HCT116 (cell line): ENCODE measurements around the gene RPE65. TPM values are rescaled to one million over a fixed set of nuclear protein-coding genes. Genes with fewer than 3 reads are reported as not detected.

Experiments used
- ATAC-seq: fragments of 200-7000 bp; cut with Tn5 transposase; 2 replicates; pipeline ENCODE4 v1.9.1; 2020; ENCODE audit warnings: mild to moderate bottlenecking, moderate library complexity
- BruUV-seq: library from RNA; stranded (reverse); fragments of 400-500 nt; replicated peaks from 2 replicates; lab custom pipeline; 2021; lab: Mats Ljungman, UMichigan
- CTCF ChIA-PET: fragments of 300-600 bp; sonication (Branson Sonifier 250); formaldehyde crosslinking; loops from one replicate; lab custom pipeline; 2021; ENCODE audit warnings: antibody characterized with exemption; lab: Charles Lee
- POLR2A ChIA-PET: fragments of 300-600, 350-600 bp; sonication (Branson Sonifier 250); formaldehyde crosslinking; loops from one replicate; lab custom pipeline; 2021; ENCODE audit warnings: antibody characterized with exemption; lab: Charles Lee
- RAD21 ChIA-PET, 2 experiments: fragments of 300-600 bp; sonication (Branson Sonifier 250); formaldehyde crosslinking; loops; one replicate each; lab custom pipeline; 2023; ENCODE audit warnings: low total read pairs in 2 of 2; ENCODE audit not compliant: uncharacterized antibody in 2 of 2, unreplicated experiment in 2 of 2, low non-redundant PET in 1 of 2; lab: Charles Lee
- DNase-seq: peaks from one replicate; pipeline ENCODE4 v3.0.0-alpha.2; 2010; ENCODE audit warnings: low read depth, low spot score
- H2AFZ ChIP-seq: fragments of 200-600 bp; shearing (Covaris generic), sonication (generic); 2 replicates; pipeline ENCODE4 v1.6.1; 2017; ENCODE audit warnings: low read depth, mixed run types, mixed read lengths, antibody characterized with exemption, low read length; ENCODE audit not compliant: poor library complexity, severe bottlenecking
- H3K27ac ChIP-seq: 2 replicates; pipeline ENCODE4 v1.5.1; 2012; ENCODE audit warnings: low read depth, low read length
- H3K27me3 ChIP-seq: fragments of 200-600 bp; sonication (generic); 2 replicates; pipeline ENCODE4 v1.6.1; 2016; ENCODE audit warnings: mixed run types, low read length, mixed read lengths; ENCODE audit not compliant: insufficient read depth
- H3K36me3 ChIP-seq, 2 experiments: fragments of 200-500 bp in 1 of 2; fragments of 200-600 bp in 1 of 2; sonication (Bioruptor generic) in 1 of 2; sonication (generic) in 1 of 2; 2 replicates each; pipeline versions ENCODE4 v1.5.1 to v1.6.1; 2014 to 2016; ENCODE audit warnings: low read length in 2 of 2, inconsistent platforms in 1 of 2, mixed read lengths in 1 of 2, mixed run types in 1 of 2; ENCODE audit not compliant: insufficient read depth in 2 of 2, control insufficient read depth in 1 of 2
- H3K4me1 ChIP-seq, 2 experiments: fragments of 200-600 bp in 1 of 2; sonication (generic) in 1 of 2; 2 replicates each; pipeline versions ENCODE4 v1.5.1 to v1.6.1; 2012 to 2017; ENCODE audit warnings: low read length in 2 of 2, inconsistent platforms in 1 of 2, mild to moderate bottlenecking in 1 of 2, mixed read lengths in 1 of 2, mixed run types in 1 of 2, moderate library complexity in 1 of 2; ENCODE audit not compliant: insufficient read depth in 2 of 2, control insufficient read depth in 1 of 2
- H3K4me2 ChIP-seq: fragments of 200-600 bp; sonication (generic); 2 replicates; pipeline ENCODE4 v1.6.1; 2017; ENCODE audit warnings: mixed run types, low read length, mixed read lengths
- H3K4me3 ChIP-seq, 2 experiments: fragments of 200-600 bp in 1 of 2; sonication (generic) in 1 of 2; replicated peaks in 1 of 2; 2 replicates each; pipeline ENCODE4 v1.5.1; 2011 to 2016; ENCODE audit warnings: low read length in 2 of 2, control low read depth in 1 of 2, low read depth in 1 of 2, mild to moderate bottlenecking in 1 of 2, mixed read lengths in 1 of 2, mixed run types in 1 of 2
- H3K79me2 ChIP-seq: fragments of 200-600 bp; sonication (generic); 2 replicates; pipeline ENCODE4 v1.6.1; 2017; ENCODE audit warnings: mild to moderate bottlenecking, mixed run types, low read length, moderate library complexity, mixed read lengths; ENCODE audit not compliant: insufficient read depth
- H3K9ac ChIP-seq: fragments of 200-600 bp; sonication (generic); 2 replicates; pipeline ENCODE4 v1.6.1; 2016; ENCODE audit warnings: low read length, mixed read lengths
- H3K9me2 ChIP-seq: fragments of 200-600 bp; sonication (generic), shearing (Covaris generic); 2 replicates; pipeline ENCODE4 v1.6.1; 2017; ENCODE audit warnings: mixed run types, mild to moderate bottlenecking, moderate library complexity; ENCODE audit not compliant: insufficient read depth
- H3K9me3 ChIP-seq, 2 experiments: fragments of 200-500 bp in 1 of 2; fragments of 200-600 bp in 1 of 2; sonication (Bioruptor generic) in 1 of 2; sonication (generic) in 1 of 2; 2 replicates each; pipeline ENCODE4 v1.6.1; 2014 to 2017; ENCODE audit warnings: low read length in 2 of 2, mixed read lengths in 2 of 2, inconsistent platforms in 1 of 2, low read depth in 1 of 2, mild to moderate bottlenecking in 1 of 2, mixed run types in 1 of 2, moderate library complexity in 1 of 2; ENCODE audit not compliant: control insufficient read depth in 1 of 2, insufficient read depth in 1 of 2
- H4K20me1 ChIP-seq: fragments of 200-600 bp; sonication (generic), shearing (Covaris generic); 2 replicates; pipeline ENCODE4 v1.6.1; 2017; ENCODE audit warnings: mixed run types, mild to moderate bottlenecking, moderate library complexity; ENCODE audit not compliant: insufficient read depth
- ELF1 ChIP-seq: IDR thresholded peaks from 2 replicates; pipeline ENCODE4 v1.6.1; 2012; ENCODE audit warnings: low read depth, borderline replicate concordance
- EZH2 ChIP-seq: fragments of 200-600 bp; sonication (generic); IDR thresholded peaks from 2 replicates; pipeline ENCODE4 v1.6.1; 2017; ENCODE audit warnings: antibody characterized with exemption, mixed run types
- FOSL1 ChIP-seq: IDR thresholded peaks from 2 replicates; pipeline ENCODE4 v1.6.1; 2012; ENCODE audit warnings: low read depth
- RAD21 ChIP-seq: IDR thresholded peaks from 2 replicates; pipeline ENCODE4 v1.6.1; 2012; ENCODE audit warnings: low read depth, mild to moderate bottlenecking
- SIN3A ChIP-seq: IDR thresholded peaks from 2 replicates; pipeline ENCODE4 v1.6.1; 2012; ENCODE audit warnings: low read depth
- SP1 ChIP-seq: IDR thresholded peaks from 2 replicates; pipeline ENCODE4 v1.6.1; 2012; ENCODE audit warnings: low read depth
- SRF ChIP-seq: IDR thresholded peaks from 2 replicates; pipeline ENCODE4 v1.6.1; 2012; ENCODE audit warnings: low read depth
- YY1 ChIP-seq: IDR thresholded peaks from 2 replicates; pipeline ENCODE4 v1.6.1; 2011; ENCODE audit warnings: low read length, low read depth, moderate library complexity, mild to moderate bottlenecking; ENCODE audit not compliant: insufficient replicate concordance; ENCODE audit errors: extremely low read depth
- ZFX ChIP-seq: fragments of 450-650 bp; IDR thresholded peaks from 2 replicates; pipeline ENCODE4 v1.6.1; 2017
- ZNF274 ChIP-seq: fragments of 200-500 bp; sonication (Bioruptor generic); IDR thresholded peaks from 2 replicates; pipeline ENCODE4 v1.6.1; 2014; ENCODE audit warnings: mild to moderate bottlenecking, low read depth, low read length, inconsistent platforms
- intact Hi-C: fragments of 100-400 bp; cut with micrococcal nuclease; formaldehyde crosslinking; loops from 2 replicates; pipeline ENCODE4 v1.10.0; 2022
- total RNA-seq: library from RNA; stranded (reverse); gene quantifications from one replicate; pipeline ENCODE4 v1.2.1, GENCODE V29; 2021; ENCODE audit not compliant: unreplicated experiment
- TF ChIP-seq, protein P1 (sequence below): IDR thresholded peaks from 2 replicates; pipeline ENCODE4 v1.6.1; 2011; ENCODE audit warnings: mild to moderate bottlenecking, low read length, moderate library complexity; ENCODE audit not compliant: insufficient replicate concordance; ENCODE audit errors: extremely low read depth
- TF ChIP-seq, protein P2 (sequence below), 3 experiments: fragments of 200-600 bp in 1 of 3; sonication (generic) in 1 of 3; IDR thresholded peaks in 2 of 3; conservative IDR thresholded peaks in 1 of 3; 2 replicates each; pipeline ENCODE4 v1.5.1; 2012 to 2017; ENCODE audit warnings: low read depth in 2 of 3, low read length in 2 of 3, antibody characterized with exemption in 1 of 3, borderline replicate concordance in 1 of 3, control low read depth in 1 of 3, mild to moderate bottlenecking in 1 of 3, mixed read lengths in 1 of 3, mixed run types in 1 of 3, moderate library complexity in 1 of 3; ENCODE audit not compliant: insufficient read depth in 1 of 3

Gene RPE65
- total RNA-seq, 1 experiment from 2014 or later = not detected

DNA sequence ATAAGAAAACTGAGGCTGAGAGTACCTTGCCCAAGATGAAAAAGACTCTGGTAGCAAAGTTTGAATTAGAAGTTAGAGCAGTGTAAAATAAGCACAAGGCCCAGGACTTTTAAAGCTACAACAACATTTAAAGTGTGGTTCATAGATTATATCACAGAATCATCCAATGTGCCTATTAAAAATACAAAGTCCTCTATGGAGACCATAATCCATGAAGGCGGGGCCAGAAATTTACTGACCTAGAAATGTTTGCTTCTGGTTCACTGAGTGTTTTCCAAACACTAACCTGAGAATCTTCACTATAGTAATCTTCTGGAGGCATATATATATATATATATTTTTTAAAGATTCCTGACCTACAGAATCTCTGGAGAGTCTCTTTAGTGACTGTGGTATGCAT lies 34.9 kb upstream of the RPE65 start (continued):
- TF ChIP-seq, protein P1, sequence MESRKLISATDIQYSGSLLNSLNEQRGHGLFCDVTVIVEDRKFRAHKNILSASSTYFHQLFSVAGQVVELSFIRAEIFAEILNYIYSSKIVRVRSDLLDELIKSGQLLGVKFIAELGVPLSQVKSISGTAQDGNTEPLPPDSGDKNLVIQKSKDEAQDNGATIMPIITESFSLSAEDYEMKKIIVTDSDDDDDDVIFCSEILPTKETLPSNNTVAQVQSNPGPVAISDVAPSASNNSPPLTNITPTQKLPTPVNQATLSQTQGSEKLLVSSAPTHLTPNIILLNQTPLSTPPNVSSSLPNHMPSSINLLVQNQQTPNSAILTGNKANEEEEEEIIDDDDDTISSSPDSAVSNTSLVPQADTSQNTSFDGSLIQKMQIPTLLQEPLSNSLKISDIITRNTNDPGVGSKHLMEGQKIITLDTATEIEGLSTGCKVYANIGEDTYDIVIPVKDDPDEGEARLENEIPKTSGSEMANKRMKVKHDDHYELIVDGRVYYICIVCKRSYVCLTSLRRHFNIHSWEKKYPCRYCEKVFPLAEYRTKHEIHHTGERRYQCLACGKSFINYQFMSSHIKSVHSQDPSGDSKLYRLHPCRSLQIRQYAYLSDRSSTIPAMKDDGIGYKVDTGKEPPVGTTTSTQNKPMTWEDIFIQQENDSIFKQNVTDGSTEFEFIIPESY = no peak
- TF ChIP-seq SP1 (no peak), SIN3A (no peak), EZH2 (no peak), ZFX (no peak), RAD21 (no peak)
- TF ChIP-seq, protein P2, sequence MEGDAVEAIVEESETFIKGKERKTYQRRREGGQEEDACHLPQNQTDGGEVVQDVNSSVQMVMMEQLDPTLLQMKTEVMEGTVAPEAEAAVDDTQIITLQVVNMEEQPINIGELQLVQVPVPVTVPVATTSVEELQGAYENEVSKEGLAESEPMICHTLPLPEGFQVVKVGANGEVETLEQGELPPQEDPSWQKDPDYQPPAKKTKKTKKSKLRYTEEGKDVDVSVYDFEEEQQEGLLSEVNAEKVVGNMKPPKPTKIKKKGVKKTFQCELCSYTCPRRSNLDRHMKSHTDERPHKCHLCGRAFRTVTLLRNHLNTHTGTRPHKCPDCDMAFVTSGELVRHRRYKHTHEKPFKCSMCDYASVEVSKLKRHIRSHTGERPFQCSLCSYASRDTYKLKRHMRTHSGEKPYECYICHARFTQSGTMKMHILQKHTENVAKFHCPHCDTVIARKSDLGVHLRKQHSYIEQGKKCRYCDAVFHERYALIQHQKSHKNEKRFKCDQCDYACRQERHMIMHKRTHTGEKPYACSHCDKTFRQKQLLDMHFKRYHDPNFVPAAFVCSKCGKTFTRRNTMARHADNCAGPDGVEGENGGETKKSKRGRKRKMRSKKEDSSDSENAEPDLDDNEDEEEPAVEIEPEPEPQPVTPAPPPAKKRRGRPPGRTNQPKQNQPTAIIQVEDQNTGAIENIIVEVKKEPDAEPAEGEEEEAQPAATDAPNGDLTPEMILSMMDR (IDR thresholded peaks at IDR 0.05 in 2 of 3, conservative IDR thresholded peaks at IDR 0.05 in 1 of 3; ENCODE audit: borderline replicate concordance in 1 of 3, insufficient read depth in 1 of 3, low read depth in 2 of 3, low read length in 2 of 3) = no peak

DNA sequence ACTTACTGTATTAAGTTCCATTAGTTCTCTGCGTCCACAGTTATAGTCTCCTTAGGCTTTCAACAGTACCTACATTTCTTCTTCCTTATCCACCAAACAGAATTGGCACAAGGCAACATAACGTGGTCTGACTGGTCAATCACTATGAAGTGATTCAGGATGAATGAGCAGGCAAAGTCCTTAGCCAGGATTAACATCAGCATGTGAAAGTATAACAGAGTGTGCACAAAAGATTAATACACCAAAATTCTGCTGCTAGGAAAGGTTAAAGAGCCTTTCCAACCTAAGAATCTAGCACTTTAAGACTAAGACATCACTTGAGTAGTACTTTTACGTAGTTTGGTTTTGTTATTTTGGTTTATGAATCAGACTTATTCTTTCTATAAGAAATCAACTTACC lies 31.3 kb upstream of the RPE65 start:
- TF ChIP-seq FOSL1 = no peak
- no peak for TF ChIP-seq ELF1
- TF ChIP-seq SRF = no peak
- TF ChIP-seq EZH2 = no peak
- no peak for TF ChIP-seq YY1
- TF ChIP-seq, protein P1 = no peak
- no peak for TF ChIP-seq RAD21
- no peak for TF ChIP-seq ZNF274
- Histone ChIP-seq H3K9me2 (no peaks in the 10 kb centered on the region), H4K20me1 (no peaks in the 10 kb centered on the region), H3K79me2 (peaks cover 13% of the 10 kb centered on the region), H3K27ac (no peak overlapping the region), H3K36me3 (peaks cover 51 to 59% of the 10 kb centered on the region in 2 experiments), H3K9ac (no peak overlapping the region), H3K9me3 (no peaks in the 10 kb centered on the region), H3K4me2 (no peak overlapping the region), H2AFZ (no peak overlapping the region), H3K27me3 (no peaks in the 10 kb centered on the region), H3K4me3 (no peak overlapping the region), H3K4me1 (no peaks in the 10 kb centered on the region)
- DNase-seq = no peak
- BruUV-seq = no TSS peak
- ATAC-seq = no peak
- ChIA-PET POLR2A (no interaction called here), CTCF (no interaction called here), RAD21 (no interaction called here)
- intact Hi-C loops = no loop called here
